ENCODE results near the gene CYCS.

Gene CYCS

DNA sequence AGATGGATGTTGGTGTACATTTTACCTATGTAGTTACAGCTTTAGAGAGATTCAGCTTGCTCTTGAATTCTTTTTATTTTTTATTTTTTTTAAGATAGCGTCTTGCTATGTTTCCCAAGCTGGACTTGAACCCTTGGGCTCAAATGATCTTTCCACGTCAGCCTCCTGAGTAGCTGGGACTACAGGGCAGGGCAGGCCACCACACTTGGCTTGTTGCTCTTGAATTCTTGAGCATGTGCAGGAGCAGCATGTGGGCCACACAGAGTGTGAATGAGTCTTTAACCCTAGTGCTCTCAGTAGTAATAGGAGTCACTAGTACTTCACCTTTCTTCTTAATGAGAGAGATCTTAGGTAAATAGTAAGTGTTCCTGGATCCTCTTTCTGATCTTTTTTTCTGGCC lies 26.7 kb upstream of the CYCS start:
- Histone ChIP-seq H3K9me3 (replicated peaks; ENCODE audit: insufficient read depth, low read length) (no peaks in the 10 kb centered on the region), H3K4me3 (ENCODE audit: low read length) (no peak overlapping the region), H3K4me2 (ENCODE audit: low read depth, low read length) (no peak overlapping the region), H3K9ac (ENCODE audit: low read length) (no peak overlapping the region), H3F3A (ENCODE audit: insufficient read depth, low read length) (no peaks in the 10 kb centered on the region), H4K20me1 (ENCODE audit: insufficient read depth, low read length) (no peaks in the 10 kb centered on the region), H3K27me3 (replicated peaks; ENCODE audit: insufficient read depth, low read length) (no peaks in the 10 kb centered on the region), H3K9me2 (replicated peaks; ENCODE audit: insufficient read depth, low read length) (no peaks in the 10 kb centered on the region), H3K27ac (ENCODE audit: low read length) (no peak overlapping the region), H3K36me3 (replicated peaks; ENCODE audit: insufficient read depth, low read length) (no peaks in the 10 kb centered on the region), H2AFZ (ENCODE audit: low read length) (no peak overlapping the region), H3K79me2 (ENCODE audit: low read length) (no peaks in the 10 kb centered on the region), H3K4me1 (ENCODE audit: low read length) (no peaks in the 10 kb centered on the region)
- DNase-seq = no peak
- TF ChIP-seq, protein P1, sequence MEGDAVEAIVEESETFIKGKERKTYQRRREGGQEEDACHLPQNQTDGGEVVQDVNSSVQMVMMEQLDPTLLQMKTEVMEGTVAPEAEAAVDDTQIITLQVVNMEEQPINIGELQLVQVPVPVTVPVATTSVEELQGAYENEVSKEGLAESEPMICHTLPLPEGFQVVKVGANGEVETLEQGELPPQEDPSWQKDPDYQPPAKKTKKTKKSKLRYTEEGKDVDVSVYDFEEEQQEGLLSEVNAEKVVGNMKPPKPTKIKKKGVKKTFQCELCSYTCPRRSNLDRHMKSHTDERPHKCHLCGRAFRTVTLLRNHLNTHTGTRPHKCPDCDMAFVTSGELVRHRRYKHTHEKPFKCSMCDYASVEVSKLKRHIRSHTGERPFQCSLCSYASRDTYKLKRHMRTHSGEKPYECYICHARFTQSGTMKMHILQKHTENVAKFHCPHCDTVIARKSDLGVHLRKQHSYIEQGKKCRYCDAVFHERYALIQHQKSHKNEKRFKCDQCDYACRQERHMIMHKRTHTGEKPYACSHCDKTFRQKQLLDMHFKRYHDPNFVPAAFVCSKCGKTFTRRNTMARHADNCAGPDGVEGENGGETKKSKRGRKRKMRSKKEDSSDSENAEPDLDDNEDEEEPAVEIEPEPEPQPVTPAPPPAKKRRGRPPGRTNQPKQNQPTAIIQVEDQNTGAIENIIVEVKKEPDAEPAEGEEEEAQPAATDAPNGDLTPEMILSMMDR (IDR thresholded peaks at IDR 0.05; ENCODE audit: low read length) = no peak
- TF ChIP-seq EZH2 (optimal IDR thresholded peaks at IDR 0.05; ENCODE audit: low read depth, low read length) (no peak), EZH2phosphoT487 (IDR thresholded peaks at IDR 0.05; ENCODE audit: low read length) (no peak)

DNA sequence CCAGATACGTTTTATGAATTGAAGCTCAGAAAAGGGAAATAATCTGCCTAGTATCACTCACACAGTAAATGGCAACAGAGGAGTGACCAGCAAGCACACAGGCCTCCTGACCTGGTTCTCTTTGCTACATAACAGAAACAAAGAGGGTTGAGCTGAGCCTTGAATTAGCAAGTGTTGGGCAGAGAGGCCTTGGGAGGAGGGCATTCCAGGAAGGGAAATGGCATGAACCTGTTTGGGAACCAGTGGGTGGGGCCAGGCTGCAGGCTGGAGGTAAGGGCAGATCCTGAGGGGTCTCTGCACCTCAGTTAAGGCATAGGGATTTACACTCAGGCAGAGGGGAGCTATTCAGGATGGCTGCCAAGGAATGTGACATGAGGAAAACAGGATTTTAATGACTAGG lies 24.8 kb upstream of the CYCS start:
- H3K4me2 ChIP-seq (ENCODE audit: low read depth, low read length) = no peak overlapping the region
- DNase-seq = no peak

DNA sequence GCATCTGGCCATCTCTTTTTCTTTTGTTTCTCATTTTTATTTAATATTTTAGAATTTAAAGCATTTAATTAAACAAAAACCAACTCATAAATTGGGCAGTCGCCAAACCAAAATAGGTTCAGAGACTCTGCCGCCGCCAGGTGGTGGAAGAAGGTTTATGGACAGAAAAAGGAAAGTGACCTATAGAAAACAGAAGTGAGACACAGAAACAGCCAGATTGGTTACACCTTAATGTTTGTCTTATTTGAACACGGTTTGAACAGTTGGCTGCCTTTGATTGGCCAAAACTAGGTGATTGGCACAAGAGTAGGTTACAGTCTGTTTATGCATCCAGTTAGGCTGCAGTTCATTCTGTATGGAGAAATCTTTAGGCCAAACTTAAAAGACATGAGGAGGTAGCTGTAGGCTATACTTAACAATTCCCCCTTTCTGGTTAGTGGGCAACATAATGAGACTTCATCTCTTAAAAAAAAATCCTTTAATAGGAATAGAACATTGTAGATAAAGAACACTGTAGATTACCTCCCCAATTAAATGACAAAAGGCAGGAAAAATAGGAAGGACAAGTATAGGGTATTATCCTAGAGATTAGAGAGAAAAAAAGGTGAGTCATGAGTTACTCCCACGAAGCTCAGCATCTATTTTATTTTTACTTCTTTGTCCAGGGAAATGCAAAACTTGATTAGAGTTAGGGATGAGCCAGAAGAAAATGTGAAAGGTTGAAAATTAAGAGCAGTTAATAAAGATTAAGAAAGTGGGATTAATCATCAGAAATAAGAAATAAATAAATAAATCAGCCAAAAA lies 23.9 kb upstream of the CYCS start:
- no peaks in the 10 kb centered on the region for H3K9me2 ChIP-seq (replicated peaks; ENCODE audit: insufficient read depth, low read length)
- H3K27ac ChIP-seq (ENCODE audit: low read length) = no peak overlapping the region
- TF ChIP-seq EZH2phosphoT487 (IDR thresholded peaks at IDR 0.05; ENCODE audit: low read length) = no peak
- TF ChIP-seq, protein P1 (IDR thresholded peaks at IDR 0.05; ENCODE audit: low read length) = no peak
- TF ChIP-seq EZH2 (optimal IDR thresholded peaks at IDR 0.05; ENCODE audit: low read depth, low read length) = no peak
- H3K79me2 ChIP-seq (ENCODE audit: low read length) = no peaks in the 10 kb centered on the region
- no peaks in the 10 kb centered on the region for H4K20me1 ChIP-seq (ENCODE audit: insufficient read depth, low read length)
- H3K4me2 ChIP-seq (ENCODE audit: low read depth, low read length) = no peak overlapping the region
- no peaks in the 10 kb centered on the region for H3K4me1 ChIP-seq (ENCODE audit: low read length)
- no peak overlapping the region for H3K4me3 ChIP-seq (ENCODE audit: low read length)
- H2AFZ ChIP-seq (ENCODE audit: low read length) = no peak overlapping the region
- H3K27me3 ChIP-seq (replicated peaks; ENCODE audit: insufficient read depth, low read length) = no peaks in the 10 kb centered on the region
- no peaks in the 10 kb centered on the region for H3K9me3 ChIP-seq (replicated peaks; ENCODE audit: insufficient read depth, low read length)
- no peak overlapping the region for H3K9ac ChIP-seq (ENCODE audit: low read length)
- no peaks in the 10 kb centered on the region for H3K36me3 ChIP-seq (replicated peaks; ENCODE audit: insufficient read depth, low read length)
- no peak for DNase-seq
- no peaks in the 10 kb centered on the region for H3F3A ChIP-seq (ENCODE audit: insufficient read depth, low read length)

More for the DNA sequence above, 24.8 kb upstream of the CYCS start:
- H3K9ac ChIP-seq (ENCODE audit: low read length) = no peak overlapping the region
- TF ChIP-seq, protein P1 (IDR thresholded peaks at IDR 0.05; ENCODE audit: low read length) = no peak
- TF ChIP-seq EZH2 (optimal IDR thresholded peaks at IDR 0.05; ENCODE audit: low read depth, low read length) (no peak), EZH2phosphoT487 (IDR thresholded peaks at IDR 0.05; ENCODE audit: low read length) (no peak)
- no peaks in the 10 kb centered on the region for H4K20me1 ChIP-seq (ENCODE audit: insufficient read depth, low read length)
- H3K27ac ChIP-seq (ENCODE audit: low read length) = no peak overlapping the region
- H3K27me3 ChIP-seq (replicated peaks; ENCODE audit: insufficient read depth, low read length) = no peaks in the 10 kb centered on the region
- H3K79me2 ChIP-seq (ENCODE audit: low read length) = no peaks in the 10 kb centered on the region
- H3F3A ChIP-seq (ENCODE audit: insufficient read depth, low read length) = no peaks in the 10 kb centered on the region
- no peaks in the 10 kb centered on the region for H3K36me3 ChIP-seq (replicated peaks; ENCODE audit: insufficient read depth, low read length)
- H2AFZ ChIP-seq (ENCODE audit: low read length) = no peak overlapping the region
- H3K4me1 ChIP-seq (ENCODE audit: low read length) = no peaks in the 10 kb centered on the region
- no peaks in the 10 kb centered on the region for H3K9me3 ChIP-seq (replicated peaks; ENCODE audit: insufficient read depth, low read length)
- no peaks in the 10 kb centered on the region for H3K9me2 ChIP-seq (replicated peaks; ENCODE audit: insufficient read depth, low read length)
- no peak overlapping the region for H3K4me3 ChIP-seq (ENCODE audit: low read length)

All from MM.1S (cell line).